ENCODE results near the gene ATP6V0D1.

The ATP6V0D1 gene

GRCh38 chr16:67437513-67437912 lies 43.4 kb downstream of the ATP6V0D1 start:
- no peak overlapping the region for H3K27ac ChIP-seq (ENCODE audit: low read depth, low read length, poor library complexity, severe bottlenecking)
- no peaks in the 10 kb centered on the region for H4K20me1 ChIP-seq (ENCODE audit: insufficient read depth, low read length)
- H3F3A ChIP-seq (ENCODE audit: insufficient read depth, low read length), result no peaks in the 10 kb centered on the region
- no peak overlapping the region for H3K4me3 ChIP-seq (ENCODE audit: low read depth, low read length, poor library complexity, severe bottlenecking)
- H3K9me2 ChIP-seq (ENCODE audit: low read depth, low read length), result no peaks in the 10 kb centered on the region
- H3K9ac ChIP-seq (ENCODE audit: low read length), result no peak overlapping the region
- H3K4me1 ChIP-seq (ENCODE audit: insufficient read depth, low read length, severe bottlenecking), result no peaks in the 10 kb centered on the region
- no peak overlapping the region for H2AFZ ChIP-seq (ENCODE audit: low read length)
- H3K9me3 ChIP-seq (ENCODE audit: low read length), result no peaks in the 10 kb centered on the region
- H3K27me3 ChIP-seq (ENCODE audit: insufficient read depth, low read length), result no peaks in the 10 kb centered on the region
- H3K4me2 ChIP-seq (ENCODE audit: low read length), result no peak overlapping the region
- TF ChIP-seq, protein P1, sequence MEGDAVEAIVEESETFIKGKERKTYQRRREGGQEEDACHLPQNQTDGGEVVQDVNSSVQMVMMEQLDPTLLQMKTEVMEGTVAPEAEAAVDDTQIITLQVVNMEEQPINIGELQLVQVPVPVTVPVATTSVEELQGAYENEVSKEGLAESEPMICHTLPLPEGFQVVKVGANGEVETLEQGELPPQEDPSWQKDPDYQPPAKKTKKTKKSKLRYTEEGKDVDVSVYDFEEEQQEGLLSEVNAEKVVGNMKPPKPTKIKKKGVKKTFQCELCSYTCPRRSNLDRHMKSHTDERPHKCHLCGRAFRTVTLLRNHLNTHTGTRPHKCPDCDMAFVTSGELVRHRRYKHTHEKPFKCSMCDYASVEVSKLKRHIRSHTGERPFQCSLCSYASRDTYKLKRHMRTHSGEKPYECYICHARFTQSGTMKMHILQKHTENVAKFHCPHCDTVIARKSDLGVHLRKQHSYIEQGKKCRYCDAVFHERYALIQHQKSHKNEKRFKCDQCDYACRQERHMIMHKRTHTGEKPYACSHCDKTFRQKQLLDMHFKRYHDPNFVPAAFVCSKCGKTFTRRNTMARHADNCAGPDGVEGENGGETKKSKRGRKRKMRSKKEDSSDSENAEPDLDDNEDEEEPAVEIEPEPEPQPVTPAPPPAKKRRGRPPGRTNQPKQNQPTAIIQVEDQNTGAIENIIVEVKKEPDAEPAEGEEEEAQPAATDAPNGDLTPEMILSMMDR (IDR thresholded peaks at IDR 0.05; ENCODE audit: low read length), result no peak
- TF ChIP-seq EZH2 (IDR thresholded peaks at IDR 0.05; ENCODE audit: borderline replicate concordance, low read length), result no peak
- H3K79me2 ChIP-seq (ENCODE audit: insufficient read depth, low read length), result no peaks in the 10 kb centered on the region
- peaks cover 35% of the 10 kb centered on the region for H3K36me3 ChIP-seq (ENCODE audit: insufficient read depth, low read length)

DNA sequence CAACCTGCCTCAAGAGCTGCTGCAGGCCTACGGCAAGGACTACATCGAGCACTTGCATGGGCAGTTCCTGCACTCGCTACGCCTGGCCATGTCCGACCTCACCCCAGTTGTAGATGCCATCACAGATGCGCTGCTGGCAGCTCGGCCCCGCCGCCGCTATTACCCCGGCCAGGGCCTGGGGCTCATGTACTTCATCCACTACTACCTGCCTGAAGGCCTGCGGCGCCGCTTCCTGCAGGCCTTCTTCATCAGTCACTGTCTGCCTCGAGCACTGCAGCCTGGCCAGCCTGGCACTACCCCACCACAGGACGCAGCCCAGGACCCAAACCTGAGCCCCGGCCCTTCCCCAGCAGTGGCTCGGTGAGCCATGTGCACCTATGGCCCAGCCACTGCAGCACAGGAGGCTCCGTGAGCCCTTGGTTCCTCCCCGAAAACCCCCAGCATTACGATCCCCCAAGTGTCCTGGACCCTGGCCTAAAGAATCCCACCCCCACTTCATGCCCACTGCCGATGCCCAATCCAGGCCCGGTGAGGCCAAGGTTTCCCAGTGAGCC lies 44.2 kb downstream of the ATP6V0D1 start:
- Histone ChIP-seq H3F3A (ENCODE audit: insufficient read depth, low read length) (no peaks in the 10 kb centered on the region), H2AFZ (ENCODE audit: low read length) (no peak overlapping the region), H3K4me3 (ENCODE audit: low read depth, low read length, poor library complexity, severe bottlenecking) (no peak overlapping the region), H3K36me3 (ENCODE audit: insufficient read depth, low read length) (peaks cover 34% of the 10 kb centered on the region), H3K27ac (ENCODE audit: low read depth, low read length, poor library complexity, severe bottlenecking) (no peak overlapping the region), H3K4me2 (ENCODE audit: low read length) (no peak overlapping the region), H4K20me1 (ENCODE audit: insufficient read depth, low read length) (no peaks in the 10 kb centered on the region), H3K9me2 (ENCODE audit: low read depth, low read length) (no peaks in the 10 kb centered on the region), H3K9ac (ENCODE audit: low read length) (no peak overlapping the region), H3K27me3 (ENCODE audit: insufficient read depth, low read length) (no peaks in the 10 kb centered on the region), H3K79me2 (ENCODE audit: insufficient read depth, low read length) (no peaks in the 10 kb centered on the region), H3K9me3 (ENCODE audit: low read length) (no peaks in the 10 kb centered on the region), H3K4me1 (ENCODE audit: insufficient read depth, low read length, severe bottlenecking) (no peaks in the 10 kb centered on the region)
- TF ChIP-seq, protein P1 (IDR thresholded peaks at IDR 0.05; ENCODE audit: low read length), result no peak
- no peak for TF ChIP-seq EZH2 (IDR thresholded peaks at IDR 0.05; ENCODE audit: borderline replicate concordance, low read length)

DNA sequence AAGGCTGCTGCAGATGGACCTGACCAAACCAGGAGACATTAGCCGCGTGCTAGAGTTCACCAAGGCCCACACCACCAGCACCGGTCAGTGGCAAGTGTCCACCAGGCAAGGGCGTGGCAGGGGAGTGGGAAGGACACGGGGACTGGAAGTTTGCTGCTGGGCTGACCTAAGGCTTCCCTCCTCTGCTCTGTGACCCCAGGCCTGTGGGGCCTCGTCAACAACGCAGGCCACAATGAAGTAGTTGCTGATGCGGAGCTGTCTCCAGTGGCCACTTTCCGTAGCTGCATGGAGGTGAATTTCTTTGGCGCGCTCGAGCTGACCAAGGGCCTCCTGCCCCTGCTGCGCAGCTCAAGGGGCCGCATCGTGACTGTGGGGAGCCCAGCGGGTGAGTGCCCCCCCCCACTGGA lies 45.2 kb downstream of the ATP6V0D1 start:
- no peaks in the 10 kb centered on the region for H4K20me1 ChIP-seq (ENCODE audit: insufficient read depth, low read length)
- no peaks in the 10 kb centered on the region for H3K27me3 ChIP-seq (ENCODE audit: insufficient read depth, low read length)
- no peak overlapping the region for H3K9ac ChIP-seq (ENCODE audit: low read length)
- no peak for TF ChIP-seq EZH2 (IDR thresholded peaks at IDR 0.05; ENCODE audit: borderline replicate concordance, low read length)
- TF ChIP-seq, protein P1 (IDR thresholded peaks at IDR 0.05; ENCODE audit: low read length), result no peak
- H3K4me1 ChIP-seq (ENCODE audit: insufficient read depth, low read length, severe bottlenecking), result peaks cover under 1% of the 10 kb centered on the region
- H3K79me2 ChIP-seq (ENCODE audit: insufficient read depth, low read length), result no peaks in the 10 kb centered on the region
- no peaks in the 10 kb centered on the region for H3F3A ChIP-seq (ENCODE audit: insufficient read depth, low read length)
- no peak overlapping the region for H3K27ac ChIP-seq (ENCODE audit: low read depth, low read length, poor library complexity, severe bottlenecking)
- H3K4me3 ChIP-seq (ENCODE audit: low read depth, low read length, poor library complexity, severe bottlenecking), result no peak overlapping the region
- H3K4me2 ChIP-seq (ENCODE audit: low read length), result no peak overlapping the region
- H3K36me3 ChIP-seq (ENCODE audit: insufficient read depth, low read length), result peaks cover 34% of the 10 kb centered on the region
- H2AFZ ChIP-seq (ENCODE audit: low read length), result no peak overlapping the region
- no peaks in the 10 kb centered on the region for H3K9me3 ChIP-seq (ENCODE audit: low read length)
- no peaks in the 10 kb centered on the region for H3K9me2 ChIP-seq (ENCODE audit: low read depth, low read length)
